Astrocyte of the cerebellum (primary cell): Measurements from ENCODE around the gene IBA57.

Experiments used
- DNase-seq: peaks from one replicate; pipeline ENCODE4 v3.0.0-alpha.2; 2011; ENCODE audit warnings: low read depth
- H3K4me3 ChIP-seq: 2 replicates; pipeline ENCODE4 v1.5.1; 2011; ENCODE audit warnings: mild to moderate bottlenecking, low read depth, low read length, moderate library complexity
- CTCF ChIP-seq: IDR thresholded peaks from 2 replicates; pipeline ENCODE4 v1.5.1; 2012; ENCODE audit warnings: low read length, low read depth, moderate library complexity, mild to moderate bottlenecking; ENCODE audit errors: missing control alignments
- in situ Hi-C: cut with HindIII; loops from 2 replicates; pipeline ENCODE4 v1.10.0; 2017; ENCODE audit warnings: low sequenced_read_pairs

Gene IBA57

GRCh38 chr1:228215663-228216116, 50.1 kb downstream of the IBA57 start:
- DNase-seq = no peak
- H3K4me3 ChIP-seq = no peak overlapping the region
- no peak for TF ChIP-seq CTCF
- in situ Hi-C loops = no loop called here

GRCh38 chr1:228216371-228217320, 51.0 kb downstream of the IBA57 start:
- no peak for TF ChIP-seq CTCF
- H3K4me3 ChIP-seq = no peak overlapping the region
- in situ Hi-C loops = no loop called here
- DNase-seq = no peak

- in situ Hi-C loops = no loop called here
Measured at GRCh38 chr1:228217551-228218344, 52.1 kb downstream of the IBA57 start.

GRCh38 chr1:228218513-228219244, 53.1 kb downstream of the IBA57 start:
- DNase-seq = no peak
- H3K4me3 ChIP-seq = no peak overlapping the region
- in situ Hi-C loops = no loop called here
- TF ChIP-seq CTCF = no peak

More at GRCh38 chr1:228217551-228218344, 52.1 kb downstream of the IBA57 start:
- DNase-seq = no peak
- TF ChIP-seq CTCF = peak; percentile 37
- H3K4me3 ChIP-seq = no peak overlapping the region

GRCh38 chr1:228219245-228219961, 53.8 kb downstream of the IBA57 start:
- DNase-seq = no peak
- in situ Hi-C loops = no loop called here
- H3K4me3 ChIP-seq = no peak overlapping the region
- no peak for TF ChIP-seq CTCF
